GM23338 (cell line): Measurements from ENCODE around the gene PSMD4. TPM values are rescaled to one million over a fixed set of nuclear protein-coding genes. Genes with fewer than 3 reads are reported as not detected.

Experiments used
- ATAC-seq: fragments of 200-7000 bp; cut with Tn5 transposase; 3 replicates; pipeline ENCODE4 v1.9.1; 2020
- DNase-seq: peaks from one replicate; pipeline ENCODE4 v3.0.0-alpha.2; 2015; ENCODE audit warnings: low spot score
- H2AFZ ChIP-seq: fragments of 200-600 bp; sonication (generic); 2 replicates; pipeline ENCODE4 v1.8.0; 2016; ENCODE audit warnings: antibody characterized with exemption, mild to moderate bottlenecking, moderate library complexity
- H3F3A ChIP-seq: fragments of 200-600 bp; sonication (generic); replicated peaks from 2 replicates; pipeline ENCODE4 v1.8.0; 2017; ENCODE audit warnings: antibody characterized with exemption, mixed run types, low read depth
- H3K27ac ChIP-seq: fragments of 200-600 bp; sonication (generic); 2 replicates; pipeline ENCODE4 v1.6.1; 2016; ENCODE audit warnings: low read depth
- H3K27me3 ChIP-seq: fragments of 200-600 bp; sonication (generic); 2 replicates; pipeline ENCODE4 v1.8.0; 2016; ENCODE audit warnings: mild to moderate bottlenecking, mixed run types, moderate library complexity; ENCODE audit not compliant: insufficient read depth
- H3K36me3 ChIP-seq: fragments of 200-600 bp; sonication (generic); 2 replicates; pipeline ENCODE4 v1.8.0; 2016; ENCODE audit warnings: mild to moderate bottlenecking; ENCODE audit not compliant: insufficient read depth
- H3K4me1 ChIP-seq: fragments of 200-600 bp; sonication (generic); 2 replicates; pipeline ENCODE4 v1.8.0; 2016; ENCODE audit warnings: mild to moderate bottlenecking, moderate library complexity; ENCODE audit not compliant: insufficient read depth
- H3K4me2 ChIP-seq: fragments of 200-600 bp; sonication (generic); 2 replicates; pipeline ENCODE4 v1.7.1; 2017; ENCODE audit warnings: mixed run types
- H3K4me3 ChIP-seq: fragments of 200-600 bp; sonication (generic); 2 replicates; pipeline ENCODE4 v1.6.1; 2016; ENCODE audit warnings: mixed run types
- H3K79me2 ChIP-seq: fragments of 200-600 bp; sonication (generic); replicated peaks from 2 replicates; pipeline ENCODE4 v1.8.0; 2017; ENCODE audit warnings: mild to moderate bottlenecking; ENCODE audit not compliant: insufficient read depth
- H3K9me2 ChIP-seq: fragments of 200-600 bp; sonication (generic); 2 replicates; pipeline ENCODE4 v1.8.0; 2017; ENCODE audit not compliant: insufficient read depth
- H4K20me1 ChIP-seq: fragments of 200-600 bp; sonication (generic); replicated peaks from 2 replicates; pipeline ENCODE4 v1.8.0; 2017; ENCODE audit warnings: mild to moderate bottlenecking; ENCODE audit not compliant: insufficient read depth
- H3K27ac Mint-ChIP-seq: 2 replicates; pipeline ENCODE4 v1.8.0; 2020; ENCODE audit warnings: inconsistent platforms, mild to moderate bottlenecking, moderate library complexity, mixed read lengths
- H3K27me3 Mint-ChIP-seq: 3 replicates; pipeline ENCODE4 v1.8.0; 2022; ENCODE audit warnings: low read depth, mild to moderate bottlenecking, moderate library complexity, mixed read lengths, inconsistent platforms; ENCODE audit not compliant: insufficient read depth, poor library complexity
- H3K36me3 Mint-ChIP-seq: 3 replicates; pipeline ENCODE4 v1.8.0; 2021; ENCODE audit warnings: low read depth, mild to moderate bottlenecking, inconsistent platforms, moderate library complexity, mixed read lengths
- H3K4me1 Mint-ChIP-seq: 3 replicates; pipeline ENCODE4 v1.8.0; 2020; ENCODE audit warnings: mild to moderate bottlenecking, inconsistent platforms, mixed read lengths
- H3K4me3 Mint-ChIP-seq: 3 replicates; pipeline ENCODE4 v1.8.0; 2021; ENCODE audit warnings: moderate library complexity, mild to moderate bottlenecking, inconsistent platforms, mixed read lengths
- H3K9me3 Mint-ChIP-seq: 3 replicates; pipeline ENCODE4 v1.8.0; 2020; ENCODE audit warnings: moderate library complexity, mild to moderate bottlenecking, inconsistent platforms, mixed read lengths
- CREB1 ChIP-seq: fragments of 250-450 bp; sonication (Bioruptor Pico); IDR thresholded peaks from 2 replicates; pipeline ENCODE4 v1.5.0; 2020; ENCODE audit warnings: low read depth, mild to moderate bottlenecking, moderate library complexity
- ETS1 ChIP-seq: IDR thresholded peaks from 2 replicates; pipeline ENCODE4 v1.6.1; 2016; ENCODE audit warnings: antibody characterized with exemption
- EZH2 ChIP-seq: fragments of 200-600 bp; sonication (generic); IDR thresholded peaks from one replicate; pipeline ENCODE4 v1.8.0; 2017; ENCODE audit warnings: antibody characterized with exemption, mild to moderate bottlenecking, low read depth; ENCODE audit not compliant: unreplicated experiment
- JUNB ChIP-seq: IDR thresholded peaks from one replicate; pipeline ENCODE4 v1.6.1; 2016; ENCODE audit warnings: antibody characterized with exemption; ENCODE audit not compliant: unreplicated experiment
- NANOG ChIP-seq: IDR thresholded peaks from 2 replicates; pipeline ENCODE4 v1.6.1; 2016; ENCODE audit warnings: antibody characterized with exemption, borderline replicate concordance
- POLR2AphosphoS5 ChIP-seq: IDR thresholded peaks from 2 replicates; pipeline ENCODE4 v1.6.1; 2016; ENCODE audit warnings: antibody characterized with exemption, low read depth
- STAT1 ChIP-seq: IDR thresholded peaks from one replicate; pipeline ENCODE4 v1.6.1; 2016; ENCODE audit warnings: antibody characterized with exemption; ENCODE audit not compliant: unreplicated experiment
- ZNF114 ChIP-seq: fragments of 250-450 bp; sonication (Bioruptor Pico); IDR thresholded peaks from 2 replicates; pipeline ENCODE4 v1.5.0; 2020; ENCODE audit warnings: mild to moderate bottlenecking, moderate library complexity
- ZNF331 ChIP-seq: fragments of 250-450 bp; sonication (Bioruptor Pico); IDR thresholded peaks from 2 replicates; pipeline ENCODE4 v1.5.0; 2020; ENCODE audit warnings: low read depth, mild to moderate bottlenecking, moderate library complexity
- polyA plus RNA-seq: library from polyadenylated mRNA; unstranded; fragments of >200 nt; fragmentation: Nextera tagmentation; extraction: Ambion mirVana; gene quantifications from 2 replicates; pipeline ENCODE4 v1.2.1, GENCODE V29; 2016
- total RNA-seq: library from RNA; depleted of rRNA; stranded (reverse); fragments of >200 nt; shearing (Covaris generic); gene quantifications from 2 replicates; pipeline ENCODE4 v1.2.3, GENCODE V29; 2014
- TF ChIP-seq, protein P1 (sequence below): IDR thresholded peaks from one replicate; pipeline ENCODE4 v1.6.1; 2018; ENCODE audit warnings: antibody characterized with exemption; ENCODE audit not compliant: unreplicated experiment
- TF ChIP-seq, protein P2 (sequence below), 2 experiments: fragments of 200-600 bp in 1 of 2; sonication (generic) in 1 of 2; conservative IDR thresholded peaks; 2 replicates each; pipeline versions ENCODE4 v1.5.1 to v1.6.1; 2016 to 2017; ENCODE audit warnings: antibody characterized with exemption in 2 of 2, low read depth in 2 of 2, mild to moderate bottlenecking in 2 of 2, moderate library complexity in 1 of 2

Gene PSMD4
- total and polyA plus RNA-seq, 2 experiments from 2014 or later, result 171 to 235 TPM

- 0 out of 2 replicates have a peak, but pooled peaks have one; percentile 25 for TF ChIP-seq ZNF114 (CRISPR knock-in tag)
- TF ChIP-seq NANOG, result no peak
- no peak for TF ChIP-seq POLR2AphosphoS5
- TF ChIP-seq EZH2, result no peak
These were observed 40.4 kb downstream of the PSMD4 start (continued) for GRCh38 chr1:151294742-151295462.

DNA sequence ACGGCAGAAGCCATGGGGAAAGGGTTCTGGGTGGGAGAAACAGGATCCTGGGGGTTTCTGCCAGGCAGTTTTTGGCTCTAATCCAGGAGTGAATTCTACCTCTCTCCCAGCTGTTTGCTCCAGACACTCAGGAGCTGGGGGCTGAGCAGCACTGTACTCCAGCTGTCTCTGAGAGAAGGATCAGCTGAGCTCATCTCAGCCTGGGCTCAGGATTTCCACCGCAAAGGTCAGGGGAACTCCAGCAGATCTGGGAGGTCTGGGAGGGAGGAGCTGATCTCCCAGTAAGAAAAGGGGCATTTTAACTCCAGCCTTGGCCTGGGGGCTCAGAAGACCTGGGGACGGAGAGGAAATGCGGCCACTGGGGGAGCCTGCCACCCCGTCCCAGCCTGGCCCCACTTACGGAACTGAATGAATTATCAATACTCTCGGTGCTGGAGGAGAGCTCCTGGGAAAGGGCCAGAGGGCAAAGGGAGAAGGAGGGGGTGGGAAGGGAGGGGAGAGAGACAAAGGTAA lies 55.3 kb downstream of the PSMD4 start:
- H3K36me3 ChIP-seq, result peaks cover 27% of the 10 kb centered on the region
- no peak overlapping the region for H3K4me3 ChIP-seq
- H3K27me3 Mint-ChIP-seq, result peaks cover 4% of the 10 kb centered on the region
- H3F3A ChIP-seq, result 0 out of 2 replicates have a peak, but pooled peaks cover 4% of the 10 kb centered on the region
- H4K20me1 ChIP-seq, result peaks cover 6% of the 10 kb centered on the region
- H3K4me1 ChIP-seq, result peaks cover 10% of the 10 kb centered on the region; the same call in 1 of the 2 replicates
- H3K4me3 Mint-ChIP-seq, result no peak overlapping the region
- H3K27me3 ChIP-seq, result no peaks in the 10 kb centered on the region
- H3K27ac ChIP-seq, result no peak overlapping the region
- no peaks in the 10 kb centered on the region for H3K79me2 ChIP-seq
- peak overlapping the region; percentile 57; the same call in 1 of the 2 replicates for H3K4me2 ChIP-seq
- H2AFZ ChIP-seq, result no peak overlapping the region
- H3K36me3 Mint-ChIP-seq, result peaks cover 35% of the 10 kb centered on the region
- H3K4me1 Mint-ChIP-seq, result peaks cover 18% of the 10 kb centered on the region
- H3K9me3 Mint-ChIP-seq, result no peaks in the 10 kb centered on the region
- DNase-seq (peak; percentile 68), ATAC-seq (peak; percentile 95)
- peak overlapping the region; percentile 78 for H3K27ac Mint-ChIP-seq
- no peaks in the 10 kb centered on the region for H3K9me2 ChIP-seq
- TF ChIP-seq, protein P1, sequence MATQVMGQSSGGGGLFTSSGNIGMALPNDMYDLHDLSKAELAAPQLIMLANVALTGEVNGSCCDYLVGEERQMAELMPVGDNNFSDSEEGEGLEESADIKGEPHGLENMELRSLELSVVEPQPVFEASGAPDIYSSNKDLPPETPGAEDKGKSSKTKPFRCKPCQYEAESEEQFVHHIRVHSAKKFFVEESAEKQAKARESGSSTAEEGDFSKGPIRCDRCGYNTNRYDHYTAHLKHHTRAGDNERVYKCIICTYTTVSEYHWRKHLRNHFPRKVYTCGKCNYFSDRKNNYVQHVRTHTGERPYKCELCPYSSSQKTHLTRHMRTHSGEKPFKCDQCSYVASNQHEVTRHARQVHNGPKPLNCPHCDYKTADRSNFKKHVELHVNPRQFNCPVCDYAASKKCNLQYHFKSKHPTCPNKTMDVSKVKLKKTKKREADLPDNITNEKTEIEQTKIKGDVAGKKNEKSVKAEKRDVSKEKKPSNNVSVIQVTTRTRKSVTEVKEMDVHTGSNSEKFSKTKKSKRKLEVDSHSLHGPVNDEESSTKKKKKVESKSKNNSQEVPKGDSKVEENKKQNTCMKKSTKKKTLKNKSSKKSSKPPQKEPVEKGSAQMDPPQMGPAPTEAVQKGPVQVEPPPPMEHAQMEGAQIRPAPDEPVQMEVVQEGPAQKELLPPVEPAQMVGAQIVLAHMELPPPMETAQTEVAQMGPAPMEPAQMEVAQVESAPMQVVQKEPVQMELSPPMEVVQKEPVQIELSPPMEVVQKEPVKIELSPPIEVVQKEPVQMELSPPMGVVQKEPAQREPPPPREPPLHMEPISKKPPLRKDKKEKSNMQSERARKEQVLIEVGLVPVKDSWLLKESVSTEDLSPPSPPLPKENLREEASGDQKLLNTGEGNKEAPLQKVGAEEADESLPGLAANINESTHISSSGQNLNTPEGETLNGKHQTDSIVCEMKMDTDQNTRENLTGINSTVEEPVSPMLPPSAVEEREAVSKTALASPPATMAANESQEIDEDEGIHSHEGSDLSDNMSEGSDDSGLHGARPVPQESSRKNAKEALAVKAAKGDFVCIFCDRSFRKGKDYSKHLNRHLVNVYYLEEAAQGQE, result no peak
- TF ChIP-seq CREB1 (CRISPR knock-in tag) (no peak), NANOG (no peak), ZNF331 (CRISPR knock-in tag) (no peak), EZH2 (no peak), POLR2AphosphoS5 (no peak), STAT1 (no peak), JUNB (no peak), ETS1 (no peak)
- TF ChIP-seq, protein P2, sequence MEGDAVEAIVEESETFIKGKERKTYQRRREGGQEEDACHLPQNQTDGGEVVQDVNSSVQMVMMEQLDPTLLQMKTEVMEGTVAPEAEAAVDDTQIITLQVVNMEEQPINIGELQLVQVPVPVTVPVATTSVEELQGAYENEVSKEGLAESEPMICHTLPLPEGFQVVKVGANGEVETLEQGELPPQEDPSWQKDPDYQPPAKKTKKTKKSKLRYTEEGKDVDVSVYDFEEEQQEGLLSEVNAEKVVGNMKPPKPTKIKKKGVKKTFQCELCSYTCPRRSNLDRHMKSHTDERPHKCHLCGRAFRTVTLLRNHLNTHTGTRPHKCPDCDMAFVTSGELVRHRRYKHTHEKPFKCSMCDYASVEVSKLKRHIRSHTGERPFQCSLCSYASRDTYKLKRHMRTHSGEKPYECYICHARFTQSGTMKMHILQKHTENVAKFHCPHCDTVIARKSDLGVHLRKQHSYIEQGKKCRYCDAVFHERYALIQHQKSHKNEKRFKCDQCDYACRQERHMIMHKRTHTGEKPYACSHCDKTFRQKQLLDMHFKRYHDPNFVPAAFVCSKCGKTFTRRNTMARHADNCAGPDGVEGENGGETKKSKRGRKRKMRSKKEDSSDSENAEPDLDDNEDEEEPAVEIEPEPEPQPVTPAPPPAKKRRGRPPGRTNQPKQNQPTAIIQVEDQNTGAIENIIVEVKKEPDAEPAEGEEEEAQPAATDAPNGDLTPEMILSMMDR (conservative IDR thresholded peaks at IDR 0.05; ENCODE audit: low read depth in 2 of 2), result no peak
